ENCODE measurements around the gene LYPD6. TPM values are rescaled to one million over a fixed set of nuclear protein-coding genes. Genes with fewer than 3 reads are reported as not detected.
A peak's percentile ranks its signal among the peaks of the same experiment; 100 is the strongest.
"Not testable (repeated sequence)": the region's sequence is repeated elsewhere in the genome, so short reads cannot be mapped to it uniquely, and the experiment has no call there.

LYPD6 gene
- total RNA-seq, 1 experiment from 2014 or later, result 2.4 TPM

DNA sequence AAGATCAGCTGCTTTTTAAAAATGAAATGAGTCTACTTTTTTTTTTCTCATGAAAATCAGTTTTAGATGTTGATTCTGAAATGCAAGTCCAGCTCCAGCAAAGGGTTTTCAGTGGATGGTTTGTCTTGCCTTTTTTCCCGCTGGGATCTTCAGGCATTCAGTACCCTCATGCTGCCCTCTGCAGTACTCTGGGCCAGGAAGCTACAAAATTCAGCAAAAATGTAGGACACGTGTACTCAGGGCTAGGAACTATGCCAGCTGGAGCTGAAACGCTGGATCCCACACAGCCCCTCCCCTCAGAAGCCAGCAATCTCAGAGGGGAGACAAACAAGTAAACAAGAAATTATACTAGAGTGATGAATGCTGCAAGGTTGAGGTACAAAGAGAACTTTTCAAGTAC, 159.9 kb downstream of the LYPD6 start:
- H2AFZ ChIP-seq (ENCODE audit: low read length), result no peak overlapping the region
- ATAC-seq (peak; percentile 48; the same call in 1 of the 2 replicates), DNase-seq (peak; percentile 13)
- H3K4me1 ChIP-seq (ENCODE audit: insufficient read depth, low read length), result no peaks in the 10 kb centered on the region
- no peaks in the 10 kb centered on the region for H3K9me3 ChIP-seq (ENCODE audit: low read length)
- H3K9me2 ChIP-seq (replicated peaks; ENCODE audit: low read length), result no peaks in the 10 kb centered on the region
- POLR2A ChIA-PET (ENCODE audit: unreplicated experiment), result no interaction called here
- no peak for TF ChIP-seq EZH2 (IDR thresholded peaks at IDR 0.05; ENCODE audit: low read length, unreplicated experiment)
- no peak overlapping the region for H3K9ac ChIP-seq (ENCODE audit: low read length)
- BruUV-seq (replicated peaks), result no TSS peak
- H3K4me3 ChIP-seq (ENCODE audit: low read length), result no peak overlapping the region
- no peaks in the 10 kb centered on the region for H4K20me1 ChIP-seq (ENCODE audit: low read length)
- intact Hi-C loops (cut with micrococcal nuclease), result no loop called here
- H3K4me2 ChIP-seq (ENCODE audit: low read length), result no peak overlapping the region
- H3F3A ChIP-seq (ENCODE audit: low read length, unreplicated experiment), result no peaks in the 10 kb centered on the region
- no peaks in the 10 kb centered on the region for H3K36me3 ChIP-seq (ENCODE audit: low read depth, low read length)
- H3K27ac ChIP-seq (ENCODE audit: low read length), result no peak overlapping the region
- H3K79me2 ChIP-seq (ENCODE audit: low read length), result no peaks in the 10 kb centered on the region
- H3K27me3 ChIP-seq (ENCODE audit: low read length), result peaks cover 16% of the 10 kb centered on the region; the same call in 1 of the 2 replicates
- CTCF ChIA-PET, result no interaction called here

DNA sequence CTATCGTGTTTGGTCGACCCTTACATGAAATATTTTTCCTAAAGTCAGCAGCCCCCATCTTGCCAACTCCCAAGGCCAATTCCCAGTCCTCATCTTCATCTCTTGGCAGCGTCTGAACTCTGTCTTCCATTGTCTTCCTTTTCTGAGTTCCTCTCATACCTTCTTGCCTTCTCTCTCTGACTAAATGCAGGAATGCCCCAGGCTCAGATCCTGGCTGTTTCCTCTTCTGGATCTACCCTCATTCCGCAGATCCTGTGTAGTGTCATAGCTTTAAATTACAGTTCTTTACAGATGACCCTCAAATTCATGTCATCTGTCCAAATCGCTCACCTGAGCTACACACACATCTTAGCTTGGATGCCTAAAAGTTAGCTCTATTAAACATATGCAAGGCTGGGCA, 162.5 kb downstream of the LYPD6 start:
- Histone ChIP-seq H3K4me2 (ENCODE audit: low read length) (no peak overlapping the region), H2AFZ (ENCODE audit: low read length) (no peak overlapping the region), H3K36me3 (ENCODE audit: low read depth, low read length) (no peaks in the 10 kb centered on the region), H3K4me1 (ENCODE audit: insufficient read depth, low read length) (no peaks in the 10 kb centered on the region), H3K27ac (ENCODE audit: low read length) (no peak overlapping the region), H3K9me2 (replicated peaks; ENCODE audit: low read length) (no peaks in the 10 kb centered on the region), H3K27me3 (ENCODE audit: low read length) (peaks cover 16% of the 10 kb centered on the region; the same call in 1 of the 2 replicates), H3K4me3 (ENCODE audit: low read length) (no peak overlapping the region), H3K9ac (ENCODE audit: low read length) (no peak overlapping the region), H3F3A (ENCODE audit: low read length, unreplicated experiment) (no peaks in the 10 kb centered on the region), H4K20me1 (ENCODE audit: low read length) (no peaks in the 10 kb centered on the region), H3K79me2 (ENCODE audit: low read length) (no peaks in the 10 kb centered on the region), H3K9me3 (ENCODE audit: low read length) (no peaks in the 10 kb centered on the region)
- CTCF ChIA-PET, result no interaction called here
- intact Hi-C loops (cut with micrococcal nuclease), result no loop called here
- POLR2A ChIA-PET (ENCODE audit: unreplicated experiment), result no interaction called here
- no TSS peak for BruUV-seq (replicated peaks)
- DNase-seq (no peak), ATAC-seq (no peak)
- TF ChIP-seq, protein P1, sequence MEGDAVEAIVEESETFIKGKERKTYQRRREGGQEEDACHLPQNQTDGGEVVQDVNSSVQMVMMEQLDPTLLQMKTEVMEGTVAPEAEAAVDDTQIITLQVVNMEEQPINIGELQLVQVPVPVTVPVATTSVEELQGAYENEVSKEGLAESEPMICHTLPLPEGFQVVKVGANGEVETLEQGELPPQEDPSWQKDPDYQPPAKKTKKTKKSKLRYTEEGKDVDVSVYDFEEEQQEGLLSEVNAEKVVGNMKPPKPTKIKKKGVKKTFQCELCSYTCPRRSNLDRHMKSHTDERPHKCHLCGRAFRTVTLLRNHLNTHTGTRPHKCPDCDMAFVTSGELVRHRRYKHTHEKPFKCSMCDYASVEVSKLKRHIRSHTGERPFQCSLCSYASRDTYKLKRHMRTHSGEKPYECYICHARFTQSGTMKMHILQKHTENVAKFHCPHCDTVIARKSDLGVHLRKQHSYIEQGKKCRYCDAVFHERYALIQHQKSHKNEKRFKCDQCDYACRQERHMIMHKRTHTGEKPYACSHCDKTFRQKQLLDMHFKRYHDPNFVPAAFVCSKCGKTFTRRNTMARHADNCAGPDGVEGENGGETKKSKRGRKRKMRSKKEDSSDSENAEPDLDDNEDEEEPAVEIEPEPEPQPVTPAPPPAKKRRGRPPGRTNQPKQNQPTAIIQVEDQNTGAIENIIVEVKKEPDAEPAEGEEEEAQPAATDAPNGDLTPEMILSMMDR (conservative IDR thresholded peaks at IDR 0.05; ENCODE audit: low read depth, low read length), result no peak
- TF ChIP-seq EZH2phosphoT487 (IDR thresholded peaks at IDR 0.05; ENCODE audit: borderline replicate concordance, low read length), result no peak
- no peak for TF ChIP-seq EZH2 (IDR thresholded peaks at IDR 0.05; ENCODE audit: low read length, unreplicated experiment)

DNA sequence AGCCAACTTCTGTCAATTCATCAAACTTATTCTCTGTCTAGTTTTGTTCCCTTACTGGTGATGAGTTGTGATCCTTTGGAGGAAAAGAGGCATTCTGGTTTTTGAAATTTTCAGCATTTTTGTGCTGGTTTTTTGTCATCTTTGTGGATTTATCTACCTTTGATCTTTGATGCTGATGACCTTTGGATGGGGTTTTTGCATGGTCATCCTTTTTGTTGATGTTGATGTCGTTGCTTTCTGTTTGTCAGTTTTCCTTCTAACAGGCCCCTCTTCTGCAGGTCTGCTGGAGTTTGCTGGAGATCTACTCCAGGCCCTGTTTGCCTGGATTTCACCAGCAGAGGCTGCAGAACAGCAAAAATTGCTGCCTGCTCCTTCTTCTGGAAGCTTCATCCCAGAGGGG, 168.8 kb downstream of the LYPD6 start:
- ATAC-seq; intact Hi-C loops (cut with micrococcal nuclease); H2AFZ ChIP-seq (ENCODE audit: low read length); POLR2A ChIA-PET (ENCODE audit: unreplicated experiment); BruUV-seq (replicated peaks); H3K4me3 ChIP-seq (ENCODE audit: low read length); H3K27ac ChIP-seq (ENCODE audit: low read length); H3K4me1 ChIP-seq (ENCODE audit: insufficient read depth, low read length); H3K27me3 ChIP-seq (ENCODE audit: low read length); DNase-seq; H4K20me1 ChIP-seq (ENCODE audit: low read length); H3K36me3 ChIP-seq (ENCODE audit: low read depth, low read length); H3K79me2 ChIP-seq (ENCODE audit: low read length); H3K9me3 ChIP-seq (ENCODE audit: low read length); H3K9me2 ChIP-seq (replicated peaks; ENCODE audit: low read length); H3K4me2 ChIP-seq (ENCODE audit: low read length); H3K9ac ChIP-seq (ENCODE audit: low read length); H3F3A ChIP-seq (ENCODE audit: low read length, unreplicated experiment): not testable (repeated sequence)
- CTCF ChIA-PET, result interaction anchor here (0.6 kb wide), 1 partner anchor 884 kb away, joined by 3 read pairs; no protein-coding TSS in a partner anchor

DNA sequence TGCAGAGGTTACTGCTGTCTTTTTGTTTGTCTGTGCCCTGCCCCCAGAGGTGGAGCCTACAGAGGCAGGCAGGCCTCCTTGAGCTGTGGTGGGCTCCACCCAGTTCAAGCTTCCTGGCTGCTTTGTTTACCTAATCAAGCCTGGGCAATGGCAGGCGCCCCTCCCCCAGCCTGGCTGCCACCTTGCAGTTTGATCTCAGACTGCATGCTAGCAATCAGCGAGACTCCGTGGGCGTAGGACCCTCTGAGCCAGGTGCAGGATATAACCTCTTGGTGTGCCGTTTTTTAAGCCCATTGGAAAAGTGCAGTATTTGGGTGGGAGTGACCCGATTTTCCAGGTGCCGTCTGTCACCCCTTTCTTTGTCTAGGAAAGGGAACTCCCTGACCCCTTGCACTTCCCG, 176.4 kb downstream of the LYPD6 start:
- H3K36me3 ChIP-seq (ENCODE audit: low read depth, low read length); H3K9ac ChIP-seq (ENCODE audit: low read length); POLR2A ChIA-PET (ENCODE audit: unreplicated experiment); DNase-seq; H3K9me2 ChIP-seq (replicated peaks; ENCODE audit: low read length); H3F3A ChIP-seq (ENCODE audit: low read length, unreplicated experiment); BruUV-seq (replicated peaks); H2AFZ ChIP-seq (ENCODE audit: low read length); H3K27ac ChIP-seq (ENCODE audit: low read length); H3K9me3 ChIP-seq (ENCODE audit: low read length); H3K79me2 ChIP-seq (ENCODE audit: low read length); CTCF ChIA-PET; H4K20me1 ChIP-seq (ENCODE audit: low read length); H3K4me1 ChIP-seq (ENCODE audit: insufficient read depth, low read length); ATAC-seq; H3K4me2 ChIP-seq (ENCODE audit: low read length); intact Hi-C loops (cut with micrococcal nuclease); H3K27me3 ChIP-seq (ENCODE audit: low read length); H3K4me3 ChIP-seq (ENCODE audit: low read length): not testable (repeated sequence)
